ENCODE data around the gene POFUT2. TPM values are rescaled to one million over a fixed set of nuclear protein-coding genes. Genes with fewer than 3 reads are reported as not detected.

The POFUT2 gene
- total RNA-seq, 4 donors from 2014 or later: 10.7 to 46.9 (median 20.0) TPM

DNA sequence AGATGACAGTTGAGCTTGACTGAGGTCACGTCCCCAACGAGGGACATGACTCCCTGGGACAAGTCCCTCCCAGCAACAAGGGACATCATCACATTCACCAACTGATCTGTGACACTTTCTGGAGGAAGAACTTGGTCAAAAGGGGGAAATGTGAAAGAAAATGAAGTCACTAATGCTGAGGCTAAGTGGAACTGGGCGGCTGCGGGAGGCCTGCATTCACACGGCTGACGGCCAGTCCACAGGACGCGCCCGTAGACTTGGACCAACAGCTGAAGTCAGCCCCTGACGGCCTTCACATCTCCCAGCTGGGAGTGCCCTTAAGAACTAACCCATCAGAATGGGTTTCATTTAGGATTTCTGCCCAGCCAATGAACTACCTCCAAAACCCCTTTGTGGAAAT lies 26.6 kb downstream of the POFUT2 start:
- DNase-seq (ENCODE audit: low spot score in 2 of 2): peak; percentile 26 to 61
- WGBS: 92% methylated on average over 9 of the region's 10 CpGs

DNA sequence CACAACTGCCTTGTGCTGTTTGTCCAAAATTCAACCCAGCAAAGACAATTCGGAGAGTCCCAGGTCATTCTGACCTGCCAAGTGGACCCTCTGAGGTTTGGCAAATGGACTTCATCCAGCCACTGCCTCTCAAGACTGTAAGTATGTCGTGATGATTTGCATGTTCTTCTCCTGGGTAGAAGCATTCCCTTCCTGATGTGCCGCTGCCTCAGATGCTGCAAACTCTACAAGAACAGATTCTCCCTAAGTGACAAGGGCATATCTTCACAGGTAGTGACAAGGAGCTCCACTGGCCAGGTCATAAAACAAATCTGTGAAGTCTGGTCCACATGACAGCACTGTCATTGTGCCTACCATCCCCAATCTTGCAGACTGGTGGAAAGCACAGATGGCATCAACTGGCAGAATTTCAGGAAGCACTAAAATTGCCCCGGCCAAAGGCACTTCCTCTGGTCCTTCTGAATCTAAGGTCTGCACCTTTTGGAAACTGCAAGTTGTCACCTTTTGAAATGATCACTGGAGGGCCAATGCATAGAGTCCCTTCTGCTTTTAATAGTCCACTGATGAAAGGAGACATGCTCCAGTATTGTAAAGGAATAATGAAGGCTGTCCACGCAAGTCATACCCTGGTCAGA lies 27.4 kb downstream of the POFUT2 start:
- WGBS: 63% methylated on average over 5 of the region's 5 CpGs
- H3K27ac ChIP-seq: no peak overlapping the region
- no peak overlapping the region for H3K4me3 ChIP-seq
- TF ChIP-seq POLR2A (IDR thresholded peaks at IDR 0.05) (no peak), EP300 (IDR thresholded peaks at IDR 0.05) (no peak), POLR2AphosphoS5 (IDR thresholded peaks at IDR 0.05) (no peak)
- TF ChIP-seq, protein P1, sequence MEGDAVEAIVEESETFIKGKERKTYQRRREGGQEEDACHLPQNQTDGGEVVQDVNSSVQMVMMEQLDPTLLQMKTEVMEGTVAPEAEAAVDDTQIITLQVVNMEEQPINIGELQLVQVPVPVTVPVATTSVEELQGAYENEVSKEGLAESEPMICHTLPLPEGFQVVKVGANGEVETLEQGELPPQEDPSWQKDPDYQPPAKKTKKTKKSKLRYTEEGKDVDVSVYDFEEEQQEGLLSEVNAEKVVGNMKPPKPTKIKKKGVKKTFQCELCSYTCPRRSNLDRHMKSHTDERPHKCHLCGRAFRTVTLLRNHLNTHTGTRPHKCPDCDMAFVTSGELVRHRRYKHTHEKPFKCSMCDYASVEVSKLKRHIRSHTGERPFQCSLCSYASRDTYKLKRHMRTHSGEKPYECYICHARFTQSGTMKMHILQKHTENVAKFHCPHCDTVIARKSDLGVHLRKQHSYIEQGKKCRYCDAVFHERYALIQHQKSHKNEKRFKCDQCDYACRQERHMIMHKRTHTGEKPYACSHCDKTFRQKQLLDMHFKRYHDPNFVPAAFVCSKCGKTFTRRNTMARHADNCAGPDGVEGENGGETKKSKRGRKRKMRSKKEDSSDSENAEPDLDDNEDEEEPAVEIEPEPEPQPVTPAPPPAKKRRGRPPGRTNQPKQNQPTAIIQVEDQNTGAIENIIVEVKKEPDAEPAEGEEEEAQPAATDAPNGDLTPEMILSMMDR (IDR thresholded peaks at IDR 0.05): no peak
- peaks cover 38% of the 10 kb centered on the region for H3K27me3 ChIP-seq
- H3K9me3 ChIP-seq: no peaks in the 10 kb centered on the region
- H3K4me1 ChIP-seq: no peaks in the 10 kb centered on the region
- peaks cover 25% of the 10 kb centered on the region for H3K36me3 ChIP-seq
- DNase-seq (ENCODE audit: low spot score in 2 of 2): peak in 1 of 2 donors; percentile 26

More for the DNA sequence above, 26.6 kb downstream of the POFUT2 start:
- H3K9me3 ChIP-seq: no peaks in the 10 kb centered on the region
- no peaks in the 10 kb centered on the region for H3K4me1 ChIP-seq
- H3K27ac ChIP-seq: no peak overlapping the region
- H3K36me3 ChIP-seq: peaks cover 32% of the 10 kb centered on the region
- no peak overlapping the region for H3K4me3 ChIP-seq
- TF ChIP-seq POLR2A (IDR thresholded peaks at IDR 0.05) (no peak), EP300 (IDR thresholded peaks at IDR 0.05) (no peak), POLR2AphosphoS5 (IDR thresholded peaks at IDR 0.05) (no peak)
- TF ChIP-seq, protein P1 (IDR thresholded peaks at IDR 0.05): no peak
- peaks cover 30% of the 10 kb centered on the region for H3K27me3 ChIP-seq

DNA sequence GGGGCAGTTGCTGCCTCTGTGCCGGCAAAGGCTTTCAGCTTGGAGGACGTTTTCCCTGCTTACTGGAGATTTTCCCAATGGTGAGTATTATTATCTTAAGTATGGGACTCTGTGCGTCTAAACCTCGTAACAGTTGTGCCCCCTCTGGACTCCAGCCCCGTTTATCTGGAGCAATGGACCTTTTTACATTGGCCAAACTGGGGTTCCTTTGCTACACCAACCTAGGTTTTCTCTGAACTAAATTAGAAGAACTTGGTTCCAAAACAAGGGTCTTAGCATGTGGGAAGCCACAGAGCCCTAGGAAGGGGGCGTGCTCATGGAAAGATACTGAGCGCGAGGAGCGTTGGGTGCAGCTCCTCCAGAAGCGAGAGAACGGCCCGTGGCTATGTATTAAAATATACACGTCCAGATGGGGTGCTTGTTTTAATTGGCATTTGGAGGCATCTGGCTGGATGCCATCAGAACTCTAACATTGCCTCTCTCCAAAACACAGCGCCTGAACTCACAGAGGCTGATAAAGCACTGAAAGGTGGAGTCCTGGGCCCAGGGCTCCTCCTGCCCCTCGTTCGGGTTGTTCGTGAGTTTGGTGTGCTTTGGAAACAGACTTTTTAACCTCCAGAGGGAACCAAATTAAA lies 28.4 kb downstream of the POFUT2 start:
- peaks cover 15% of the 10 kb centered on the region for H3K36me3 ChIP-seq
- no peak overlapping the region for H3K27ac ChIP-seq
- H3K4me3 ChIP-seq: no peak overlapping the region
- H3K4me1 ChIP-seq: peaks cover 3% of the 10 kb centered on the region
- DNase-seq (ENCODE audit: low spot score in 2 of 2): peak in 1 of 2 donors; percentile 43
- no peaks in the 10 kb centered on the region for H3K9me3 ChIP-seq
- TF ChIP-seq EP300 (IDR thresholded peaks at IDR 0.05): no peak
- no peak for TF ChIP-seq POLR2A (IDR thresholded peaks at IDR 0.05)
- TF ChIP-seq, protein P1 (IDR thresholded peaks at IDR 0.05): no peak
- no peak for TF ChIP-seq POLR2AphosphoS5 (IDR thresholded peaks at IDR 0.05)
- 65% methylated on average over 17 of the region's 17 CpGs for WGBS
- H3K27me3 ChIP-seq: peaks cover 48% of the 10 kb centered on the region

DNA sequence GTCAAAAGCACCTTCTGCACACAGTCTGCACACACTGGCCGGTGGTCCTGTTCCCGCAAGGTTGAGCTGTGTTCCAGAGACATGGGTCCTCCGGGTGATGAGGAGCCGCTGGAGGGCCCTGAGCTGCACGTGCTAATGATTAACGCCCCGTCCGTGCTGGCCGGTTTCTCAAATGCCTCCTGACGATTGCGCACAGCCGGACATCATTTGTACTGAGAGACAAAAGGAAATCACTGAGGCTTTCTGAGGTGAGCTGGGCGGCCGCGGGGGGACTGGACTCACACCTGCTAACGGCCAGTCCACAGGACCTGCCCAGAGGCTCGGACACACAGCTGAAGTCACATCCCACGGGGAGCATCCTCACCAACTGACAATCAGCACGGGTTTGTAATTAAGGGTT lies 29.2 kb downstream of the POFUT2 start:
- TF ChIP-seq POLR2AphosphoS5 (IDR thresholded peaks at IDR 0.05) (no peak), EP300 (IDR thresholded peaks at IDR 0.05) (no peak), POLR2A (IDR thresholded peaks at IDR 0.05) (no peak)
- TF ChIP-seq, protein P1 (IDR thresholded peaks at IDR 0.05): no peak
- peaks cover 6% of the 10 kb centered on the region for H3K36me3 ChIP-seq
- no peaks in the 10 kb centered on the region for H3K9me3 ChIP-seq
- H3K4me3 ChIP-seq: no peak overlapping the region
- peak; percentile 54 to 77 for DNase-seq (ENCODE audit: low spot score in 2 of 2)
- H3K27me3 ChIP-seq: peaks cover 55% of the 10 kb centered on the region
- WGBS: 74% methylated on average over 19 of the region's 19 CpGs
- H3K4me1 ChIP-seq: peaks cover 3% of the 10 kb centered on the region
- no peak overlapping the region for H3K27ac ChIP-seq

GRCh38 chr21:45257673-45258341 lies 29.9 kb downstream of the POFUT2 start:
- H3K27me3 ChIP-seq: peaks cover 60% of the 10 kb centered on the region
- peak; percentile 58 to 61 for DNase-seq (ENCODE audit: low spot score in 2 of 2)
- TF ChIP-seq EP300 (IDR thresholded peaks at IDR 0.05) (no peak), POLR2AphosphoS5 (IDR thresholded peaks at IDR 0.05) (no peak), POLR2A (IDR thresholded peaks at IDR 0.05) (no peak)
- TF ChIP-seq, protein P1 (IDR thresholded peaks at IDR 0.05): no peak
- 69% methylated on average over 11 of the region's 40 CpGs for WGBS
- no peak overlapping the region for H3K27ac ChIP-seq
- H3K4me3 ChIP-seq: no peak overlapping the region
- no peaks in the 10 kb centered on the region for H3K36me3 ChIP-seq
- H3K9me3 ChIP-seq: no peaks in the 10 kb centered on the region
- peaks cover 3% of the 10 kb centered on the region for H3K4me1 ChIP-seq
